Measurements from ENCODE around the gene PLPP2.

DNA sequence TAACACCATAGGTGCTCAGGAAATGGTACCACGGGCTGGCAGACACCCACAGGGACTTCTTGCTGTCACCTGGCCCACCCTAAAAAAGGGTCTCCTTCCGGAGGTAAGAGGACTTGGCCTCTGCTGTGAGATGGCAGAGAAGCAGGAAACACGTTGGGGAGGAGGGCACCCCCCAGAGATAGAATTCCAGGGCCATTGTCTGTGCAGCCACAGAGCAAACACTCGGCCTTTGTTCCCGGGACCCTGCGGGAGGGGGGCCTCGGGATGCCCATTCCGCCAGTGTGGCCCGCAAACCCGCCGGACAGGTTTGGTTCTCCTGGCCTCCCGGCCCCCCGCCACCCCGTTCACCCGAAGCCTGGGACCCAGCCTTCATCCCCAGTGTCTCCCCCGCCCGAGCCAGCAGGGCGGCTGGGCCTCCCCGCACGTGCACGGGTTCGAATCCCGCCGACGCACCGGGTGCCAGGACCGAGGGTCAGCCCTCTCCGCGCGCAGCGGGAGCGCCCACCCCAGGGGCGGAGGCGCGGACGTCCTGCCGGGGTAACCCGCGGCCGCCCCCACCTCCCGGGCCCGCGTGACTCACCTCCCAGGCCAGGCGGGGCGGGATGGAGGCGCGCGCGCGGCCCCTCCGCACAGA, 714 bp downstream of the PLPP2 start:
- TF ChIP-seq, protein P1, sequence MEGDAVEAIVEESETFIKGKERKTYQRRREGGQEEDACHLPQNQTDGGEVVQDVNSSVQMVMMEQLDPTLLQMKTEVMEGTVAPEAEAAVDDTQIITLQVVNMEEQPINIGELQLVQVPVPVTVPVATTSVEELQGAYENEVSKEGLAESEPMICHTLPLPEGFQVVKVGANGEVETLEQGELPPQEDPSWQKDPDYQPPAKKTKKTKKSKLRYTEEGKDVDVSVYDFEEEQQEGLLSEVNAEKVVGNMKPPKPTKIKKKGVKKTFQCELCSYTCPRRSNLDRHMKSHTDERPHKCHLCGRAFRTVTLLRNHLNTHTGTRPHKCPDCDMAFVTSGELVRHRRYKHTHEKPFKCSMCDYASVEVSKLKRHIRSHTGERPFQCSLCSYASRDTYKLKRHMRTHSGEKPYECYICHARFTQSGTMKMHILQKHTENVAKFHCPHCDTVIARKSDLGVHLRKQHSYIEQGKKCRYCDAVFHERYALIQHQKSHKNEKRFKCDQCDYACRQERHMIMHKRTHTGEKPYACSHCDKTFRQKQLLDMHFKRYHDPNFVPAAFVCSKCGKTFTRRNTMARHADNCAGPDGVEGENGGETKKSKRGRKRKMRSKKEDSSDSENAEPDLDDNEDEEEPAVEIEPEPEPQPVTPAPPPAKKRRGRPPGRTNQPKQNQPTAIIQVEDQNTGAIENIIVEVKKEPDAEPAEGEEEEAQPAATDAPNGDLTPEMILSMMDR (conservative IDR thresholded peaks at IDR 0.05; ENCODE audit: low read length): no peak
- no peak for TF ChIP-seq EZH2phosphoT487 (IDR thresholded peaks at IDR 0.05; ENCODE audit: borderline replicate concordance, low read depth, low read length)

All from OCI-LY7 (cell line).